Measurements from ENCODE around the gene TMEM181.

TMEM181 gene

DNA sequence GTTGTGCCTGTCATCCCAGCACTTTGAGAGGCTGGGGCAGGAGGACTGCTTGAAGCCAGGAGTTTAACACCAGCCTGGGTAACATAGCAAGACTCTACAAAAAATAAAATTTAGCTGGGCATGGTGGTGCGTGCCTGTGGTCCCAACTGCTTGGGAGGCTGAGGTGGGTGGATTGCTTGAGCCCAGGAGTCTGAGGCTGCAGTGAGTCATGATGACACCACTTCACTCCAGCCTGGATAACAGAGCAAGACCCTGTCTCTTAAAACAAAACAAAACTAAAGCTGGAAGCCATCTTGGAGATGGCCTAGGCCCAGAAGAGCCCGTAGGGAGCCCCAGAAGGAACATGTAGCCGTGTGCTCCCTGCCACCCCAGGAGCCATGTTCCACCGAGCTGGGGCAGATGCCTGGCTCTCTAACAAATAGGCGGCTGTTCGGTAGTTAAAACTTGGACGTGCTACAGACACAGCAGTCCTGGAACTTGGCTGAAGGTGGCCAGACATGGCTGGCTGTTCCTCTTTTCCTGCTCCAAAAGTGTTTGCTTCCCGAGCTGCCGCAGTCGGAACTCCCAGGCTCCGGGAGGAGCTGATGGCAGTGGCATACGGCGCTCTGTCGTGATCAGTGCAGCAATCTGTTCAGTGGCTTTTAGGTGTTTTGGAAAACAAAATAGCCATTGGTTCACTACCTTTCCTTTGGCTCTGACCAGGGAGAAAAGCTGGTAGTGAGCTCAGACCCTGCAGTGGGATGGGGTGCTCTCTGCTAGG, 47.7 kb downstream of the TMEM181 start:
- intact Hi-C loops (cut with DNase I; ENCODE audit: low total_unique reads) = loop anchor here (2.0 kb wide), 1 partner anchor 37 kb away; the partner anchor contains the start of gene DYNLT1
- Histone ChIP-seq H3K9me3 (no peaks in the 10 kb centered on the region), H3K27ac (peak overlapping the region; percentile 79 to 85), H3K4me1 (peaks cover 0 to 45% (median 13%) of the 10 kb centered on the region in 4 donors), H3K4me3 (no peak overlapping the region), H3K36me3 (peaks cover 0 to 68% (median 29%) of the 10 kb centered on the region in 3 donors), H3K27me3 (no peaks in the 10 kb centered on the region)
- no peak for DNase-seq
- TF ChIP-seq, protein P1, sequence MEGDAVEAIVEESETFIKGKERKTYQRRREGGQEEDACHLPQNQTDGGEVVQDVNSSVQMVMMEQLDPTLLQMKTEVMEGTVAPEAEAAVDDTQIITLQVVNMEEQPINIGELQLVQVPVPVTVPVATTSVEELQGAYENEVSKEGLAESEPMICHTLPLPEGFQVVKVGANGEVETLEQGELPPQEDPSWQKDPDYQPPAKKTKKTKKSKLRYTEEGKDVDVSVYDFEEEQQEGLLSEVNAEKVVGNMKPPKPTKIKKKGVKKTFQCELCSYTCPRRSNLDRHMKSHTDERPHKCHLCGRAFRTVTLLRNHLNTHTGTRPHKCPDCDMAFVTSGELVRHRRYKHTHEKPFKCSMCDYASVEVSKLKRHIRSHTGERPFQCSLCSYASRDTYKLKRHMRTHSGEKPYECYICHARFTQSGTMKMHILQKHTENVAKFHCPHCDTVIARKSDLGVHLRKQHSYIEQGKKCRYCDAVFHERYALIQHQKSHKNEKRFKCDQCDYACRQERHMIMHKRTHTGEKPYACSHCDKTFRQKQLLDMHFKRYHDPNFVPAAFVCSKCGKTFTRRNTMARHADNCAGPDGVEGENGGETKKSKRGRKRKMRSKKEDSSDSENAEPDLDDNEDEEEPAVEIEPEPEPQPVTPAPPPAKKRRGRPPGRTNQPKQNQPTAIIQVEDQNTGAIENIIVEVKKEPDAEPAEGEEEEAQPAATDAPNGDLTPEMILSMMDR (IDR thresholded peaks at IDR 0.05) = no peak

DNA sequence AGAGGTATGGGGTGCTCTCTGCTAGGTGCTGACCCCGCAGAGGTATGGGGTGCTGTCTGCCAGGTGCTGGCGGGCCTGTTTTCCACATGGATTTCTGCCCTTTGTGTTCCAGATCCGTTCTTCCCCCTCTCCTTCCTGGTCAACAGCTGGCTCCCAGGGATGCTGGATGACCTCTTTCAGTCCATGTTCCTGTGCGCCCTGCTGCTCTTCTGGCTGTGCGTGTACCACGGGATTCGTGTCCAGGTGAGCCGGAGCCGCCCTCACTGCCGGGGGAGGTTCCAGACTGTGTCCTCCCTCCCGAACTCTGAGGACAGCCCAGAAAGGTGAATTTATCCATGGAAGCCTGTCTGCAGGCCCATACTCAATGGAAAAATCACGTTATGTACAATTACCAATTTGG, 48.3 kb downstream of the TMEM181 start:
- Histone ChIP-seq H3K4me3 (no peak overlapping the region), H3K4me1 (peaks cover 0 to 45% (median 13%) of the 10 kb centered on the region in 4 donors), H3K27ac (peak overlapping the region; percentile 79 to 85), H3K36me3 (peaks cover 0 to 68% (median 29%) of the 10 kb centered on the region in 3 donors), H3K9me3 (no peaks in the 10 kb centered on the region), H3K27me3 (no peaks in the 10 kb centered on the region)
- no peak for DNase-seq
- intact Hi-C loops (cut with DNase I; ENCODE audit: low total_unique reads) = loop anchor here (2.0 kb wide), 1 partner anchor 37 kb away; the partner anchor contains the start of gene DYNLT1
- TF ChIP-seq, protein P1 (IDR thresholded peaks at IDR 0.05) = no peak

DNA sequence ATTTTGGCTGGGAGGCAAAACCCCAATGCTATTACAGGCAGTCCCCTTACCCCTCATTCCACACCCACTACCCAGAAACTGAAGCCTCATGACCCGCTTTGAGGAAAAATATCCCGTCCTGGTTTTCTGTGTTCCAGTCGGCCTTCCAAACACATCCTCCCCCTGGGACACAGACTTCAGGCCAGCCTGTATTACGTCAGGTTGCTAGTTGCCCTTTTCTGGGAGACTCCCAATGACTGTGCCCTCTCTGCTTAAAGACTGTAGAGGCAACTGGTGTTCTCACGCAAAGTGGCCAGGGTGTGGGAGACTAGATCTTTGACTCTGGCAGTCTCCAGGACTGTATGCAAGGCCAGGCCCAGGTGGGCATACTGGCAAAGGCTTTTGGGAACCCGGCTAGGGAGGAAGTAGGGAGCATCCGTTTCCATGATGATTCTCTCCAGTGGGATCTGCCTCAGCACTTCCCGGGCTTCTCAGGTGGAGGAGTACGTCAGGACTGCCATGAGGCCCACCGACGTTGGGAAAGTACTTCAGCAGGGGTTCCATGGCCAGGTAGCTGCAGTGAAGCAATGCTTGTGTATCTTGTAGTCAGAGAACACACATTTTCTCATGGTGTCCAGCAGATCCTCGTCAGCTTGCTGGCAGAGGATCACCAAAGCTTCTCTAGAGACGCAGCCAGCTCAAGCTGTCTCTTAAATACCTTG, 49.7 kb downstream of the TMEM181 start:
- DNase-seq = peak; percentile 53 to 89
- Histone ChIP-seq H3K27ac (peak overlapping the region; percentile 79 to 85), H3K27me3 (no peaks in the 10 kb centered on the region), H3K4me1 (peaks cover 0 to 45% (median 13%) of the 10 kb centered on the region in 4 donors), H3K4me3 (peak overlapping the region in 1 of 2 donors; percentile 19), H3K36me3 (peaks cover 0 to 59% (median 32%) of the 10 kb centered on the region in 3 donors), H3K9me3 (no peaks in the 10 kb centered on the region)
- TF ChIP-seq, protein P1 (IDR thresholded peaks at IDR 0.05) = no peak
- intact Hi-C loops (cut with DNase I; ENCODE audit: low total_unique reads) = loop anchor here (2.0 kb wide), 1 partner anchor 35 kb away; the partner anchor contains the start of gene DYNLT1

DNA sequence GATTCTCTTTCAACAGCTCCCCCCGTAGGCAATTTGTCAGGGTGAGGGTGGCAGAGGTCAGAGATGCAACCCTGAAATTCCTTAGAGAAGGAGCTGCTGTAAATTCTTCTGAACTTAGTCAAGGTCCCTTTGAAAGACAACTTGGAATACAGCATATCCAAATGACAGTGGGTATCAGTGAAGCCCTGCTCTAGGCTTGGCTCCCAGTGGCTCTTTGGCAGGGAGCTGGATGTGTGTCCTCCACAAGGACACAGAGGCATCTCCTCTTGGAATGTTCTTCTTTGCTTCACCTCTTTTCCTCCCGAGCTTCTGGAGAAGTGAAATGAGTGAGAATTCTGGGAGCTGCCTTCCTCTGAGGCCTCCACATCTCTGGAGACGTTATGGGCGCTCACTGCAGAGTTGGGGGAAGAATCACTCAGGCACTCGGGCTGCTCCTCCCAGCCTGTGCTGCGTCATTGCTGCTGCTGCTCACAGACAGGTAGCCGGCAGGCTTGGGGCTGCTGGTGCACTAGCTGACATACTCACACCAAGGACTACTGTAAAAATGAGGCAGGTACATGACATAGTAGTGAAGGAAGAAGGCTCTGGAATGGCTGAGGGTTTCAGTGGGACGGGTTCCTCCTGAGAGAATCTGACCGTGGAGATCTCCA, 50.6 kb downstream of the TMEM181 start:
- H3K9me3 ChIP-seq = no peaks in the 10 kb centered on the region
- peak overlapping the region; percentile 6 to 11 for H3K4me3 ChIP-seq
- H3K27ac ChIP-seq = peak overlapping the region; percentile 79 to 85
- no peaks in the 10 kb centered on the region for H3K27me3 ChIP-seq
- H3K4me1 ChIP-seq = peaks cover 0 to 45% (median 13%) of the 10 kb centered on the region in 4 donors
- peaks cover 0 to 59% (median 33%) of the 10 kb centered on the region in 3 donors for H3K36me3 ChIP-seq
- DNase-seq = no peak
- intact Hi-C loops (cut with DNase I; ENCODE audit: low total_unique reads) = no loop called here
- TF ChIP-seq, protein P1 (IDR thresholded peaks at IDR 0.05) = no peak

DNA sequence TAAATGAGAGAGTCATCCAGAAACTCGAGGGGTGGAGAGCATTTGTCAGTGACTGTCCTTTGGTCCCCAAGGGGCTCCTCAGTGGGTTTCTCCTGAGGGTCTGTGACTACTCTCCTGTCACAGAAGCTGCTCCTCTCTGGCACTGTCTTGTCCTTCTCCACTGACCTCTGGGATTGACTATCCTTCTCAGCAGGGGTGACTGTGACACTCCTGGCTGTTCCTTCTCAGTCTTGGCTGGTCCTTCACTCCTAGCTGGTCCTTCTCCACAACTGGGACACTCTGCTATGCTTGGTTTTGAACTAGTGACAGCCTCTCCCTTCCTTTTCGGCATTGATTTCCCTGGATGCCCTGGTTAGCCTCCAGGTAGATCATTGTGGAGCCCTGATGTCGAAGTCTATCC, 51.1 kb downstream of the TMEM181 start:
- H3K27me3 ChIP-seq = no peaks in the 10 kb centered on the region
- no peaks in the 10 kb centered on the region for H3K9me3 ChIP-seq
- peak overlapping the region; percentile 79 to 85 for H3K27ac ChIP-seq
- peak overlapping the region; percentile 6 to 11 for H3K4me3 ChIP-seq
- intact Hi-C loops (cut with DNase I; ENCODE audit: low total_unique reads) = no loop called here
- DNase-seq = no peak
- TF ChIP-seq, protein P1 (IDR thresholded peaks at IDR 0.05) = no peak
- H3K36me3 ChIP-seq = peaks cover 0 to 54% (median 29%) of the 10 kb centered on the region in 3 donors
- H3K4me1 ChIP-seq = peaks cover 0 to 45% (median 13%) of the 10 kb centered on the region in 4 donors
